Endodermal cell (in vitro differentiated cells): Measurements from ENCODE around the gene PANK4. TPM values are rescaled to one million over a fixed set of nuclear protein-coding genes. Genes with fewer than 3 reads are reported as not detected.

ENCODE experiments used
- DNase-seq: peaks from one replicate; pipeline ENCODE4 v3.0.0-alpha.2; 2017
- H3K27ac ChIP-seq: 2 replicates; pipeline ENCODE4 v1.5.1; 2013; ENCODE audit warnings: mild to moderate bottlenecking, low read depth, low read length, moderate library complexity
- H3K27me3 ChIP-seq: 2 replicates; pipeline ENCODE4 v1.6.1; 2013; ENCODE audit warnings: mild to moderate bottlenecking, low read length, moderate library complexity; ENCODE audit not compliant: insufficient read depth, control insufficient read depth, poor library complexity, severe bottlenecking
- H3K36me3 ChIP-seq: 2 replicates; pipeline ENCODE4 v1.7.0; 2013; ENCODE audit warnings: mild to moderate bottlenecking, low read length, moderate library complexity; ENCODE audit not compliant: control insufficient read depth, insufficient read depth
- H3K4me1 ChIP-seq: one replicate; pipeline ENCODE4 v1.7.0; 2013; ENCODE audit warnings: low read length; ENCODE audit not compliant: control insufficient read depth, insufficient read depth
- H3K4me3 ChIP-seq: 2 replicates; pipeline ENCODE4 v1.5.1; 2013; ENCODE audit warnings: mild to moderate bottlenecking, low read length, moderate library complexity
- H3K9ac ChIP-seq: 2 replicates; pipeline ENCODE4 v1.6.1; 2013; ENCODE audit warnings: mild to moderate bottlenecking, low read length, moderate library complexity; ENCODE audit not compliant: poor library complexity, severe bottlenecking; ENCODE audit errors: extremely low read depth
- H3K9me3 ChIP-seq: 2 replicates; pipeline ENCODE4 v1.6.1; 2013; ENCODE audit warnings: mild to moderate bottlenecking, low read length, moderate library complexity; ENCODE audit not compliant: control insufficient read depth
- H3K27ac Mint-ChIP-seq: 2 replicates; pipeline ENCODE4 v1.8.0; 2020; ENCODE audit warnings: mixed read lengths
- H3K27me3 Mint-ChIP-seq: 2 replicates; pipeline ENCODE4 v1.8.0; 2021; ENCODE audit warnings: mild to moderate bottlenecking, mixed read lengths; ENCODE audit not compliant: insufficient read depth
- H3K36me3 Mint-ChIP-seq: 2 replicates; pipeline ENCODE4 v1.8.0; 2020; ENCODE audit warnings: low read depth, mixed read lengths
- H3K4me1 Mint-ChIP-seq: 2 replicates; pipeline ENCODE4 v1.8.0; 2020; ENCODE audit warnings: mixed read lengths
- H3K4me3 Mint-ChIP-seq: 2 replicates; pipeline ENCODE4 v1.8.0; 2020; ENCODE audit warnings: mild to moderate bottlenecking, moderate library complexity, mixed read lengths
- H3K9me3 Mint-ChIP-seq: 2 replicates; pipeline ENCODE4 v1.8.0; 2020; ENCODE audit warnings: mild to moderate bottlenecking, mixed read lengths
- CTCF ChIP-seq: fragments of 200-600 bp; sonication (generic); conservative IDR thresholded peaks from 2 replicates; pipeline ENCODE4 v1.5.0; 2021; ENCODE audit warnings: antibody characterized with exemption, mild to moderate bottlenecking
- WGBS, 2 experiments: methylation state at CpG; one replicate each; pipeline versions ENCODE4 v1.1.5 to v1.1.7; 2013; ENCODE audit warnings: missing lambda C conversion rate in 2 of 2, mixed read lengths in 1 of 2; ENCODE audit not compliant: insufficient coverage in 1 of 2, insufficient read length in 1 of 2; 5-methylcytosine and 5-hydroxymethylcytosine counted together
- total RNA-seq, 2 donors: library from RNA; stranded (reverse); fragmentation: NEBNext Ultra II Directional in 1 of 2; extraction: Animal tissue kit (Norgen Biotek cat#: 25700) in 1 of 2; gene quantifications; 2 replicates in 1 of 2; 3 replicates in 1 of 2; pipeline ENCODE4 v1.2.1, GENCODE V29; 2021

The PANK4 gene
- total RNA-seq, 2 donors from 2014 or later = 45.6 to 49.5 TPM

GRCh38 chr1:2498648-2499047, 27.7 kb downstream of the PANK4 start:
- no peak for DNase-seq
- no peaks in the 10 kb centered on the region for H3K27me3 Mint-ChIP-seq
- Histone ChIP-seq H3K27me3 (no peaks in the 10 kb centered on the region), H3K9ac (no peak overlapping the region), H3K36me3 (no peaks in the 10 kb centered on the region), H3K27ac (no peak overlapping the region), H3K4me1 (no peaks in the 10 kb centered on the region), H3K4me3 (no peak overlapping the region), H3K9me3 (no peaks in the 10 kb centered on the region)
- no peak overlapping the region for H3K4me3 Mint-ChIP-seq
- H3K27ac Mint-ChIP-seq = no peak overlapping the region
- H3K36me3 Mint-ChIP-seq = no peaks in the 10 kb centered on the region
- 91 to 92% methylated on average over 4 to 19 of the region's 19 CpGs for WGBS, 2 experiments
- no peaks in the 10 kb centered on the region for H3K4me1 Mint-ChIP-seq
- no peaks in the 10 kb centered on the region for H3K9me3 Mint-ChIP-seq
- TF ChIP-seq CTCF = no peak

GRCh38 chr1:2497891-2498290, 28.5 kb downstream of the PANK4 start:
- no peak overlapping the region for H3K27ac ChIP-seq
- DNase-seq = no peak
- no peak overlapping the region for H3K4me3 ChIP-seq
- H3K4me1 Mint-ChIP-seq = no peaks in the 10 kb centered on the region
- WGBS, 2 experiments = 86 to 93% methylated on average over 2 to 4 of the region's 4 CpGs
- H3K4me1 ChIP-seq = no peaks in the 10 kb centered on the region
- no peaks in the 10 kb centered on the region for H3K27me3 Mint-ChIP-seq
- no peaks in the 10 kb centered on the region for H3K9me3 ChIP-seq
- H3K36me3 Mint-ChIP-seq = no peaks in the 10 kb centered on the region
- no peaks in the 10 kb centered on the region for H3K27me3 ChIP-seq
- no peak for TF ChIP-seq CTCF
- H3K9me3 Mint-ChIP-seq = no peaks in the 10 kb centered on the region
- no peaks in the 10 kb centered on the region for H3K36me3 ChIP-seq
- no peak overlapping the region for H3K27ac Mint-ChIP-seq
- H3K4me3 Mint-ChIP-seq = no peak overlapping the region
- no peak overlapping the region for H3K9ac ChIP-seq

- H3K4me3 ChIP-seq = no peak overlapping the region
Measured at GRCh38 chr1:2496746-2497145, 29.6 kb downstream of the PANK4 start.

More at GRCh38 chr1:2496746-2497145, 29.6 kb downstream of the PANK4 start:
- Histone ChIP-seq H3K9ac (no peak overlapping the region), H3K4me1 (no peaks in the 10 kb centered on the region), H3K9me3 (no peaks in the 10 kb centered on the region), H3K27ac (no peak overlapping the region), H3K36me3 (no peaks in the 10 kb centered on the region), H3K27me3 (no peaks in the 10 kb centered on the region)
- no peaks in the 10 kb centered on the region for H3K9me3 Mint-ChIP-seq
- no peaks in the 10 kb centered on the region for H3K4me1 Mint-ChIP-seq
- WGBS, 2 experiments = 88 to 98% methylated on average over 11 to 26 of the region's 26 CpGs
- H3K36me3 Mint-ChIP-seq = no peaks in the 10 kb centered on the region
- H3K27ac Mint-ChIP-seq = no peak overlapping the region
- H3K4me3 Mint-ChIP-seq = no peak overlapping the region
- H3K27me3 Mint-ChIP-seq = no peaks in the 10 kb centered on the region
- DNase-seq = no peak
- no peak for TF ChIP-seq CTCF
